GM18511 (cell line): Measurements from ENCODE around the gene ARNT2.

Experiments
- ATAC-seq: cut with Tn5 transposase; IDR thresholded peaks from one replicate; pipeline ENCODE4 v1.9.1; 2021; ENCODE audit warnings: mild to moderate bottlenecking, moderate library complexity; ENCODE audit not compliant: unreplicated experiment

The ARNT2 gene

DNA sequence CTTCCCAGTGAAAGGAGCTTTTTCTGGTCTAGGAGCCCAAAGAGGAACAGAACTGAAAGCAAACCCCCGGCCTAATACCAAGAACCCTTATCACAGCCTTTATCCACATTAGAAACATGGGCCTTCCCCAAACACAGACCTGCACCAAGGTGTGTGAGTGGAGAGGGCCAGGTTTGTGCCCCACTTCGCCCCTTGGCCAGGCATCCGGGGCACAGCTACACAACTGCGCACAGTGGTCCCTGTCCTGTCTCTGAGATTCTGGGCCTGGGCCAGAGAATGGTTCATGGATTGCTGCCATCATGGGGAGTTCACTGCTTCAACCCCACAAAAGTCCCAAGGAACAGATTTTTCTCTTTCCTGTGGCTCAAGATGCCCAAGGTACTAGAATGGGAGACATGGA lies 165.5 kb downstream of the ARNT2 start:
- ATAC-seq: no peak

DNA sequence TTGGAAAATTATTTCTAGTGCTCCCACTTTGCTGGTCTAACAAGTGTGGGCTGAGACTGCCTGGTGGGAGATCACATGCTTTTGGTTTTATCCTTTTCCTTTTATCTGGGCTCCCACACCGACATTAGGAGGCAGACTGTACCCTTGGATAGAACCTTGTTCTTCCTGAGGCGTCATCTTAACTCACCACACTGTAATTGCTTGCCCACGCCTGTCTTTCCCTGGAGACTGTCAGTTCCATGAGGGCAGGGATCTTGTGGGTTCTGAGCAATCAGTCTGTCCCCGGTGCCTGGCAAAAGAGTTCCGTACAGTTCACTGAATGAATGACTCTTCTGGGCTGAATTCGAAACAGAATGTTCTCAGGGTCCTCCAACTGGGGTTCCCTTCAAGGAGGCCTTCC lies 166.4 kb downstream of the ARNT2 start:
- no peak for ATAC-seq

DNA sequence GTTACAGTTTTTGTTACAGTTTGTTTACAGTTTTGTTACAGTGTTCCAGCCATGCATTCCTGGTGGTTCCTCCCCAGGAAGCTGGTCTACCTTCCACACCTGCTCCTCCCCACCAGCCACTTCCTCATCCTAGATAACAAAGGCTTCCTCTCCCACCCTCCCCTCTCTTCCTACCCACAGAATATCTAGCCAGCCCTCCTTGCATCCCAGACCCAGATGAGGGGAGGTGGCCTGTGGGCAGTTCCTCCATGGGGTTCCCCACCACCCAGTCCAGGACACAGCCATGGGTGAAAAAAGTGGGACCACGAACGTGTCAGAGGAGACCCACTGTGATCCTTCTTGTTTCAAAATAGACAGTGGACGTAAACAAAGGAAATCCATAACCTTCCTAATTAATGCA lies 168.2 kb downstream of the ARNT2 start:
- no peak for ATAC-seq

DNA sequence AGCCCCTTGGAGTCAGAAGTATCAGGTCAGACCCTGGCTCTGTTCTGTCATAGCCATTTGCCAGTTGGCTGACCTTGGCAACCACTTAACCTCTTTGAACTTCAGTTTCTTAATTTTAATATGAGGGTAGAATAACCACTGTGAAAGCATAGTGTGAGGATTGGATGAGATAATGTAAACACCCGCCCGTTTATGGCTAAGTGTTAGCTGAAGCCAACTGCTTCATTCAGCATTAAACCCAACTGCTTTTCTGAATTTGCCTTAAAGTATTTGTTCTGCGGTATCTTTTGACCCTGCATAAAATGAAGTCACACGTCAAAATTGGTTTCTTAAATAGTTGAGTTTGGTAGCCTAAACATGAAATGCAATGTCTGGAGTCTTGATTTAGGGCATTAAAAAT lies 169.4 kb downstream of the ARNT2 start:
- no peak for ATAC-seq

DNA sequence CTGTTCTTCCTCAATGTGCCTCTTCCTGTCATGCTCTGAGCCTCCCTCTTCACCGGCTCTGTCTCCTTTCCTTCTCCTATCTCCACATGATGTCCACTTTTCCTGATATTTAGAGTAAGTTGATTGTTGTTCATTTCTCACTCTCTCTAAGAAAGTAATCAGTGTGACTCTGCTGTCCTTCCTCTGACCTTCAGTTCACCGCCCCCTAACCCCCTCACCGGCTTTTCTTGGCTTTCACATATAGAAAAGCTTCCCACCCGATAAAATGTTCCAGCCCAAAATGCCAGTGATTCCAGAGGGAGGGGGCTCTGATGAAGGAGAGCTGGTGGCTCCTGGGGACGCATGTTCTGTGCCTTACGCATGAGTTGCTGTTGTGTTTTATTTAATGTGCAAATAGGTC lies 170.4 kb downstream of the ARNT2 start:
- no peak for ATAC-seq

DNA sequence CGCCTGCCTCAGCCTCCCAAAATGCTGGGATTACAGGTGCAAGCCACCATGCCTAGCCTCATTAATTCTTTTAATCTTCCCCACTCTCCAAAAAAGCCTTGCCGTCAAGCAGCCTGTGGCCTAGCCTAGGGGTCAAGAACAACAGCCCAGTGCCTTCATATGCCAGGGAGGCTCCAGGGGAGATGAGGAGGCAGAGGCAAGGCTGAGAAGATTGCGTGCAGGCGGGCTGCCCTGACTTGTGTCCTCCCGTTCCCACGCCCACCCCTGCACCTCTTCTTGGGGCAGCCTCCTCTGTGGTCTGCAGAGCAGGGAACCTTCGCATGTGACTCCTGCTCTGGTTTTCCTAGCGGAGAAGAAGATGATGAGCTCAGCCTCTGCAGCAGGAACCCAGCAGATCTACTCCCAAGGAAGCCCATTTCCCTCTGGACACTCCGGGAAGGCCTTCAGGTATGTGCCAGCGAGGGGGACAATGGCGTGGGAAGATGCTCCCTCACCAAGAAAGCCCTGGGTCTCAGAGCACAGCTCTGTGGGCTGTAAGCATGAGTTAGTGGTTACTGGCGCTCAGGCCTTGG lies 172.4 kb downstream of the ARNT2 start:
- no peak for ATAC-seq

DNA sequence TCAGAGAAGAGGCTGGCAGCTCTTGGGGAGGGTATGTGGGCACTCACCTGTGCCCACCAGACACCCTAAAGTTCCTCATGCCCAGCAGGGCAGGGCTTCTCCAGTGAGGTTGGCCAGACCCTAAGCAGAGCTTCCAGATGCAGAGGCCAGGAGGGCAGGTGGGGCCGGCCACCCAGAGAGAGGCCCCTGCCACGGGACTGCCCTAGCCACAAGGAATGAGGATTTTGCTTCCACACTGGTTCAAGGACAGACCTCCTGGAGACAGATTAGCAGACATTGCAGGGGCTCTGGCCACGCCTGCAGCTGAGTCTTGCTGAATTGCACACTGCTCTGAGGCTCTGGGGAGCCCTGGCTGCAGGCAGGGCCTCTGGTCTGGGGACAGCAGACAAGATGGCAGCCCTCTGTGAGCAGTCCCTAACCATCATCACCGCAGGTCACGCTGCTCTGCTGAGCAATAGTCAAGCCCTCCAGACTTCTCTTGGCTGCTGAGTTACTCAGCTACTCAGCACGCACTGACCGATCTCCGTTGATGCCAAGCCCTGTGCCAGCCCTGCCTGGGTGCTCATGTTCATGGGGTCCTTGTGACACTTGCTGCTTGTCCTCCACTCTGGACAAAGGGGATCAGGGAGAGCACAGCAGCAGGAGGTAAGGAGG lies 173.5 kb downstream of the ARNT2 start:
- no peak for ATAC-seq

DNA sequence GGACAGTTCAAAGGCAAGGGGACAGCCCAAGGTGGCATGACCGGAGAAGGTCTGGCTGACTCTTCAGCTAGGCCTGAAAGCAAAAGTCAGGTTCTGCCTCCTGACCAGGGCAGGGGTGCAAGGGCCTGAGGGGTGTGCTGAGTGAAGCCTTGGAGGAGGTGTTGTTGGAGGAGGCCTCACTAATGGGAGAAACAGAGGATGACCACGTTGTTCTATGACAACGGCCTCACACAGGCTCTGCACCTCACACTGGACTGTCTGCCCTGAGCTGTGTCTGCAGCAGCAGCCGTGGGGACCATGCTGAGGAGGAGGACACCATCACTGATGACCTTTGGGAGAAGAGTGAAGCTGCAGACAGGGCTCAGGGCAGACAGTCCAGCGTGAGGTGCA lies 174.0 kb downstream of the ARNT2 start:
- ATAC-seq: no peak

DNA sequence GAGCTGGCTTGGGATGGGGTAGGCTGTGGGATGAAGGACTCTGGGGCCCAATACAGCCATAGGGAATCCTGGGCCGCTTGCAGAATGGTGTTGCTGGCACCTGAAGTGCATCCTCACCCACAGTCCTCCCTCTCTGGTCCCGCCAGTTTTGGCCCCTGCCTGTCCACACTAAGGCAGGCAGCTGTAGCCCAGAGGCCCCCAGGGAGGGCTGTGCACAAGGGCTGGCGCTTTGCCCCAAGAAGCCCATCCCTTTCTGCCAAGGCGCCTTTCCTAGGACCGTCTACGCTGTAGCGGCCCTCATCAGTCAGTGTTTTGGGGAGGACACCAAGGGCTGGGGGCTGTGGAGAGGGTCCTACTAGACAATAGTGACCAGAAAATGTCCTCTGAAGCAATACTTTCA lies 174.7 kb downstream of the ARNT2 start:
- no peak for ATAC-seq

DNA sequence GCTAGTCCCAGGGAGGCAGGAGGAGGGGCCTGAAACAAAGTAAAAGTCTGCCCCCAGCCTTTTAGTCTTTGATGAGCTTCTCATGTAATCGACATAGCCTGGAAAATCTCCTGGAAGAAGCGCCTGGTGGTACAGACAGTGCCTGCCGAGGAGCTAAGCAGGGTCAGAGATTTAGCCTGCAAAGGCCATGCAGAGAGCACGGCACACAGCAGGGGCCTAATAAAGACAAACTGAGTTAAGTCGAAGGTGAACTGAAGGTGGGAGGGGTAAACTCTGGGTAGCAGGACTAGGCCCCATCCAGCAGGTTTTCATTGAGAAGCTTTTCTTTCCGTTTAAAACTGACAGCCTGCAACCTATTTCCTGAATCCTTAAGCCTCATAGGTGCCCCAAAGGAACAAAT lies 175.4 kb downstream of the ARNT2 start:
- ATAC-seq: no peak

DNA sequence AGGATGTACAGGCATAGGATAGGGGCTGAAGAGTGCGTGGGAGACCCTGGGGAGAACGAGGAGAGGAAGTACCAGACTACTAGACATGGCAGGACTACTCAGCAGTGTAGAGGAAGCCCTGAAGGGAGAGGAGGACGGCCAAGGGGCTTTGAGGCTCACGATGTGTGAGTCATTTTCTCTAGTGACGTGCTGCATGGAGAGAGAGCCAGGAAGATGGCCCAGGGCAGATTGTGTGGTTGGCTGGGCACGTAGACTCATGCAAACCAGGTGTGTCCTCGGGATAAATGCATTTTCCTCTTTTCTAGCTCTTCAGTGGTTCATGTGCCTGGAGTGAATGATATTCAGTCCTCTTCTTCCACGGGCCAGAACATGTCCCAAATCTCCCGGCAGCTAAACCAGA lies 175.9 kb downstream of the ARNT2 start:
- no peak for ATAC-seq

DNA sequence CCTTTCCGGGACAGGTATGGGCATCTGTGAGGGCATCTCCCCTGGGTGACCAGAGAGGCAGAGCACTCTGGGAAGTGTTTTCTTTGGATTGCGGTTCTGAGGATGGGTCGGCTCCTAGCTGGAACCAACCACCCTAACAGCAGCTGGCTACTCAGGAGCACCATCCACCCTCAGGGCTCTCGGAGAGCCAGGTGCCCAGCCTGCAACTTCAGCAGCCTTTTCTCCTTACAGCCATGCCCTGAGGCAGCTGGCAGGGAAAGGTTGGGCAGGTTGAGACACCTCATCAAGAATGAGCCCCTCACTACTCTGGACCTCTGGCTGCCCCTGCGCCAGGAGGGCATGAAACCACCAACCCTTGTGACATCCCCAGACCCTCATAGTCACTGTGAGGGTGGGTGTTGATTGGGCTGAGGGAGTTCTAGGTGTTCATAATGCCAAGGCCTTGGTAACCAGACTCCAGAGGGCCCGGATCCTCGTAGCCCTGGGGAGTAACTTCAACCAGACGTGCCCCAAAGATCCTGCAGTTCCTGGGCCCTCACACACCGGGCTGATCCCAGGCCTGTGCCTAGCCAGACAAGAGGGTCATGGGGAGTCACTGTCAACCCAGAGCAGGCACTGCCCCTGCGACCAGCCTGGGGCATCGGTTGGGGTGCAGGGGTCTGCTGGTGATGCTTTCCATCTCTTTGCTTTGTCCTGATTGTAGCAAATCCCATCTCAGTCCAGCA lies 176.5 kb downstream of the ARNT2 start:
- no peak for ATAC-seq

DNA sequence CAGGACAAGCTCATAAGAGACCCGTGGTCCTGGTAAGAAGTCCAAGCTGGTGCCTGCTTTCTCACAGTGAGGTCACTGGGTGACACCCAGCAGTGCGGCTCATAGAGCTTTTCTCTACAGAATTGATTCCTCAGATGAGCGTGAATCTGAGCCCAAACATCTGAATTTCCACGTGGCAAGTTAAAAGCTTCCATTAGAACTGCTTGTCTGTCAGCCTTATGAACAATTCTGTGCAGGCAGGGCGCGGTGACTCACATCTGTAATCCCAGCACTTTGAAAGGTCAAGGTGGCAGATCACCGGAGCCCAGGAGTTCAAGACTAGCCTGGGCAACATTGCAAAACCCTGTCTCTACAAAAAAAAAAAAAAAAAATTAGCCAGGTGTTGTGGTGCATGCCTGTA lies 177.8 kb downstream of the ARNT2 start:
- no peak for ATAC-seq

DNA sequence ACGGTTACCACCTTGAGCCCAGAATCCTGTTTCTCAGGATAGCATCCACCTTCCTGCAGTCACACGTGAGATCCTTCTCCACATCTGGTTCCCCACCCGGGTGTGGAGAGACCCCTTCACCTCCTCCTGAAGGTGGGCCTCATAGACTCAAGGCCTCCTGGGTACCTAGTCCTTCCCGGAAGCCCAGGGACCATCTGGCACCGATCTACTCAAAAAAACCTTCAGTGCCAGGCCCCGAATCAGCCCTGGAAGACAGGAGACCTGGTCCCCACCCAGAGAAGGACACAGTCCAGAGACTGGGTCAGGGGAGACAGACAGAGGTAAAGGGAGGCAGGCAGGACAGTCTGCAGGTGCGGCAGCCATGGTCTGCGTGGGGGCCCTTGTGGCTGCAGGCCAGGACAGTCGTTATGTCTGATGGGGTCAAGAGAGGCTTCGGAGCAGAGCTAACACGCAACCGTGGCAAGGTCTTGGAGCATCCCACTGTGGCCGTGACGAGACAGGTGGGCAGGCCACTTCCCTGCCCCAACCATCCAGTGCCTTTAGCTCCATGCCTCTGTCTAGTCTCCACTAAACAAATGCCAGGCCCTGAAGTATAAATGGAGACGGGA lies 178.7 kb downstream of the ARNT2 start:
- no peak for ATAC-seq

DNA sequence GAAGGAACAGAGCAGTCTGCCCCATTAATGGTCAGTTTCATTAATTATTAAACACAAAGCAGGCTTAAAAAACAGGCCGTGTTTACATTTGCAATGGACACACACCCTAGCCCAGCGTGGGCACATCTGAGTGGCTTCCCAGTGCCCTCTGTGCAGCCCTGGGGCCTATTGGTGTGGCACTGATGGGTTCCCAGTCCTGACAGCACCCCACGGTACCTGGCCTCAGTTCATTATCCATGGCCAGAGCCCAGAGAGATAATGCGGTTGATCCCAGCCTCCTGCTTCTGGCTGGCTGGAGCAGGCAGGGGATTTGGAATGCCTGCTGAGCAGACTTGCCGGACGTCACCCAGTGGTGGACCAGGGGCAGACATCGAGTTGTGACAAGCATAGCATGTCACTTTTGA lies 180.4 kb downstream of the ARNT2 start:
- ATAC-seq: no peak

DNA sequence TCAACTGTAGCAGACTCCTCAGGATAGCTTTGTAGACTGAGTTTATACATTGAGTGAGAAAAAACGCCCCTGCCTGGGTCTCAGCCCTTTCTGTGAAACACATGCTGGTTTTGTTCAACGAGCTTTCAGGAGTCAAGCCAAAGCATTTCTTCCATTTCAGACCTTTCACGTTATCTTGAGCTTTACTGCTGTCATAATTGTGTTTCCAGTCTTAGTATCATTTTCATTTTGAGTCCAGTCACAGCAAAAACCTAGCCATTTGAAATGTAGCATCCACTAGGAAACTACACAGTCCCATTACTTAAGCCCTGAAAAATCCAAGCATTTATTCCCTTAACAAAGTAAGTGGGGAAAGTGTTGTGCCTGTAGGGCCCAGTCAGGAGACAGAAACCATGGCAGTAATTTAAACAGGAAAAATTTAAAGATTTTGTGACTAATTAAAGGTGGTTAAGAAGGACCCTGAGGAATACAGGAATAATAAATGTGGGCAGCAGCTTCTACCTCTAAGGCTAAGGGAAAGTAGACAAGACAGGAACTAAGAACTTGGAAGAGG lies 180.9 kb downstream of the ARNT2 start:
- ATAC-seq: no peak

DNA sequence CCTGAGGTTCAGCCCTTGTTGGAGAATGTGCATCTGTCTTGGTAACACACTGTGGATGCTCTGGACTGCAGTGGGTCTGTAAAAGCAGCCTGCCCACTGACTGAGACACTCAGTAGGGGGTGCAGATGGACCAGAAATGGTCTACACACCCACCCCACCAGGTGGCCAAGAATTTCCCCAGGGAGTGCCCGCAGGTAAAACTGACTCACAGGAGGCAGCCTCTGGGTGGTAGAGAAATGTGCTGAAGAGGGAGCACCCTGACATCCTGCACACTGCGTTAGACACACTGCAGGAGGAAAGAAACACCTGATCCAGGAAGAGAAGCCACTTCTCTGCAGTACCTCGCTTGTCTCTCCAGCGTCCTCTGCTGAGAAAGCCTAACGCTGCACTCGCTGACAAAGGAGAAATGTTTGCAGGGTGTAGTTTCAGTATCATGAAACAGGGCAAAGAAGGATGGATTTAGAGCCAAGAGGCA lies 181.4 kb downstream of the ARNT2 start:
- ATAC-seq: no peak

DNA sequence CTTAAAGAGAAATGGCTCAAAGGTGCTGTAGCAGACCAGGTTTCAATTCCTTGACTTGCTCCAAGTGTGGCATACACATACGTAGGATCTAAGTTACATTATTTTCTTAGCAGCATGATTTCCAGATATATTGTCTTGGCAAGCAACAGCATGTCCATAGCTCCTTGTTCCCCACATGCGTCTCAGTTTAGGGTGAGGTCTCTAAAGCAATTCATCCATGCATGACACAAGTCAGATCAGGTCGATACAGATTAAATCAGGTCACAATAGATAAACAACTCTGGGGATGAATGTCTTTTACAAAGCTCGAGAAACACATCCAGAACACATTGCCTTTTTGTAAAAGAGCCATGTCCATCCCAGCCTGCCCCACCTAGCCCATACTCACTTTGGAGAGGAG lies 182.0 kb downstream of the ARNT2 start:
- no peak for ATAC-seq

DNA sequence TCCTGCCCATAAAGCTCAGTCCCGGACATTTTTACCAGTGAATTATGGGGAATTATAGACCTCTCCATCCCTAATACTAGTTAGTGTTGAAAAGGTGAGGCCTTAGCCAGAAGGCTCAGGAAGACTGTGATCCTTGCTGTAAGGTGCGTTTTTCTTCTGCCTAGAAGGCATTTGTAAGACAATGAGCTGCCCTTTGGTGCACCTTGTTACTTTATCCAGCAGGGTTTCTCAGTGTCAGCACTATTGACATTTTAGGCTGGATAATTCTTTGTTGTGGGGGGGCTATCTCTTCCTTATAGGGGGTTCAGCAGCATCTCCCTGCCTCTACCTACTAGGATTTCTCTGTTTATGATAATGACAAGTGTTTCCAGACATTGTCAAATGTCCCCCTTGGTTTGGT lies 182.8 kb downstream of the ARNT2 start:
- no peak for ATAC-seq

DNA sequence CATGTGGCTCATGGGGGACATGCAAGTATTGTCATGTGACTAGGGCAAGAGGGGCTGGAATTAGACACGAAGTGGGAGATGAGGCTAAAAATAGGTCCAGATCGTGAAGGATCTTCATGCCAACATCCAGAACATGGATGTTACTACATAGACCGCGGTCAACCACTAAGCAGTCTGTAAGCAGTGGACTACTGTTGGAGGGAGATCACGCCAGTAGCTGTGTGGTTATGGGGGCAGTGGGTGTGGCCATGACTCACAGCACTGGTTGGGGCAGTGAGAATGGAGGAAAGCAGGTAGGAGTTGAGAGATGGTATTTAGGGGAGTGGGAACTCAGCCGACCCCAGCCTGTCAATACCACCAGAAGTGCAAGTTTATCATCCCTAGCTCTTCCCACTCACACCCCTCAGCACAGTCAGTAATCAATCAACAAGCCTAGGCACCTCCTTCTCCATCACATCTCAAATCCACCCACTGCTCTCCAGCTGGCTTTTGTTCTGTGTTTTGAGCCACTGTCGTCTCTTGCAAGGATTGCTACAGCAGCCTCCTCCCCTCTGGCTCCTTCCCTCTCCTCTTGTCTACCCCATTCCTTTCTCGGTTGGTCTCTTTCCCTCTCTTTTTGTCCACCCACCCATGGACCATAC lies 183.8 kb downstream of the ARNT2 start:
- ATAC-seq: no peak

DNA sequence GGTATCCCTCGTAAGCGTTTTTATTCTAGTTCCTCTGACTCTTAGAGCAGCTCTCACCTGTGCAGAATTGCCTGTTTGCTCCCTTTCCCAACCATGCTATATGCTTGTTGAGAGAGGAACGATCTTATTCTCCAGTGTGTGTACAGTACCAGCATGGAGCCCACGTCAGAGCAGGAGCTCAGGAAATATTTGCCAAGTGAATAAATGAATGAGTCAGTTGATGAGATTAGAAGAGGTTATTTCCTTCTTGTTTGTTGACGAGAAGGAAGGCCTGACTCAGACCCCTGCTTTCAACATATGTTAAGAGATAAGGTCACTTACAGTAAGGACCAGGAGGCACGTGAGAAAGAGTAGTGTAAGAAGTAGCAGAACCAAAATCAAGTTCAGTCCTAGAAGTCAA lies 184.6 kb downstream of the ARNT2 start:
- ATAC-seq: no peak
